Bronchial epithelial cell (primary cell): Measurements from ENCODE around the gene CTNS. TPM values are rescaled to one million over a fixed set of nuclear protein-coding genes. Genes with fewer than 3 reads are reported as not detected.

Experiments
- DNase-seq: peaks from one replicate; pipeline ENCODE4 v3.0.0-alpha.2; 2010; ENCODE audit warnings: low read depth
- FAIRE-seq: peaks from 2 replicates; lab custom pipeline; 2011; peaks lifted over from hg19 to GRCh38; lab: Jason Lieb, UNC
- H3K27me3 ChIP-seq: 2 replicates; pipeline ENCODE4 v1.5.1; 2011; ENCODE audit warnings: low read length; ENCODE audit not compliant: control insufficient read depth, insufficient read depth
- H3K36me3 ChIP-seq: 2 replicates; pipeline ENCODE4 v1.5.1; 2011; ENCODE audit warnings: low read length; ENCODE audit not compliant: control insufficient read depth, insufficient read depth
- H3K4me3 ChIP-seq: 2 replicates; pipeline ENCODE4 v1.5.1; 2011; ENCODE audit warnings: mild to moderate bottlenecking, low read depth, low read length, control low read depth
- CTCF ChIP-seq: IDR thresholded peaks from 2 replicates; pipeline ENCODE4 v1.5.1; 2011; ENCODE audit warnings: mild to moderate bottlenecking, moderate library complexity, low read length, control low read depth, inconsistent platforms; ENCODE audit not compliant: insufficient read depth, severe bottlenecking
- total RNA-seq: library from RNA; depleted of rRNA; stranded (reverse); fragments of >200 nt; gene quantifications from 2 replicates; pipeline ENCODE4 v1.2.1, GENCODE V29; 2014

The CTNS gene
- total RNA-seq, 1 donor from 2014 or later: 31.3 TPM

- peaks cover 15% of the 10 kb centered on the region for H3K36me3 ChIP-seq
- DNase-seq: no peak
- peak; percentile 50 for FAIRE-seq
- H3K27me3 ChIP-seq: no peaks in the 10 kb centered on the region
- no peak for TF ChIP-seq CTCF
- no peak overlapping the region for H3K4me3 ChIP-seq
Measured at GRCh38 chr17:3645310-3645709, 8.8 kb downstream of the CTNS start.

- no peak for FAIRE-seq
Measured at GRCh38 chr17:3647251-3647650, 10.7 kb downstream of the CTNS start.

GRCh38 chr17:3647769-3648555 is 11.4 kb downstream of the CTNS start:
- H3K4me3 ChIP-seq: no peak overlapping the region
- FAIRE-seq: peak; percentile 87
- peak; percentile 46 for DNase-seq
- H3K27me3 ChIP-seq: no peaks in the 10 kb centered on the region
- H3K36me3 ChIP-seq: peaks cover 12% of the 10 kb centered on the region
- peak; percentile 87 for TF ChIP-seq CTCF

More at GRCh38 chr17:3647251-3647650, 10.7 kb downstream of the CTNS start:
- DNase-seq: no peak
- no peak overlapping the region for H3K4me3 ChIP-seq
- peaks cover 13% of the 10 kb centered on the region for H3K36me3 ChIP-seq
- no peaks in the 10 kb centered on the region for H3K27me3 ChIP-seq
- no peak for TF ChIP-seq CTCF

- no peak overlapping the region for H3K4me3 ChIP-seq
- FAIRE-seq: no peak
Measured at GRCh38 chr17:3655766-3656165, 19.2 kb downstream of the CTNS start.

GRCh38 chr17:3656353-3656752 is 19.8 kb downstream of the CTNS start:
- no peaks in the 10 kb centered on the region for H3K27me3 ChIP-seq
- no peak for FAIRE-seq
- TF ChIP-seq CTCF: no peak

More at GRCh38 chr17:3655766-3656165, 19.2 kb downstream of the CTNS start:
- Histone ChIP-seq H3K36me3 (no peaks in the 10 kb centered on the region), H3K27me3 (no peaks in the 10 kb centered on the region)
- DNase-seq: no peak
- TF ChIP-seq CTCF: no peak

More at GRCh38 chr17:3656353-3656752, 19.8 kb downstream of the CTNS start:
- Histone ChIP-seq H3K36me3 (no peaks in the 10 kb centered on the region), H3K4me3 (no peak overlapping the region)
- DNase-seq: no peak
